ACC112 (cell line): ENCODE data around the gene DYDC1.

ENCODE experiments used
- H2AFZ ChIP-seq: fragments of 200-600 bp; sonication (generic); one replicate; pipeline ENCODE4 v1.6.0; 2017; ENCODE audit warnings: antibody characterized with exemption, low read length; ENCODE audit not compliant: unreplicated experiment
- H3K27ac ChIP-seq: fragments of 200-600 bp; sonication (generic); 2 replicates; pipeline ENCODE4 v1.5.1; 2014; ENCODE audit warnings: low read depth, mild to moderate bottlenecking, antibody characterized with exemption, low read length, moderate library complexity
- H3K27me3 ChIP-seq: fragments of 200-600 bp; sonication (generic); 2 replicates; pipeline ENCODE4 v1.6.1; 2014; ENCODE audit warnings: mild to moderate bottlenecking, antibody characterized with exemption, low read length, moderate library complexity, mixed read lengths; ENCODE audit not compliant: insufficient read depth
- H3K36me3 ChIP-seq: fragments of 200-600 bp; sonication (generic); 2 replicates; pipeline ENCODE4 v1.6.1; 2016; ENCODE audit warnings: mild to moderate bottlenecking, antibody characterized with exemption, low read length, moderate library complexity, mixed read lengths; ENCODE audit not compliant: insufficient read depth
- H3K4me1 ChIP-seq: fragments of 200-600 bp; sonication (generic); one replicate; pipeline ENCODE4 v1.6.1; 2016; ENCODE audit warnings: low read length, mixed read lengths; ENCODE audit not compliant: insufficient read depth, unreplicated experiment, control insufficient read depth
- H3K4me3 ChIP-seq: fragments of 200-600 bp; sonication (generic); 2 replicates; pipeline ENCODE4 v1.5.1; 2014; ENCODE audit warnings: mild to moderate bottlenecking, low read depth, low read length
- H3K79me2 ChIP-seq: fragments of 200-600 bp; sonication (generic); one replicate; pipeline ENCODE4 v1.6.0; 2016; ENCODE audit warnings: low read length; ENCODE audit not compliant: control insufficient read depth, unreplicated experiment, insufficient read depth

Gene DYDC1

DNA sequence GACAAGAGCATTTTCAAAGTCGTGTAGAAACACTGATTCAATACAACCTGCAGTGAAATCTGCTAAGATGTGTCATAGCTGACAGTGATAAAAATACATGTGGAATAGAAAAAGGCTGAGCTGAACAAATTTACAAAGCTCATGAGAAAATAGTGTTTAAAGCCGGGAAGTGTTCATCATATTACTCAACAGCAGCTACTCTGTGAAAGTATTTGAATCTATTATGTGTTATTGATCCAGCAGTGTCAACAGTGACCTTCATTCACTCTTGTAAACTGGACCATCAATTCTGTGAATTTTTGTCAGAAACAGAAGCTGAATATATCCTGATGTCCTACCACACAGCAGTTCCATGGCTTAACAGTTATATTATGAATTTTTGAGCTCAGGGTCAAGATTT, 11.6 kb downstream of the DYDC1 start:
- H3K36me3 ChIP-seq = no peaks in the 10 kb centered on the region
- peaks cover 27% of the 10 kb centered on the region for H3K27me3 ChIP-seq
- no peak overlapping the region for H3K4me3 ChIP-seq
- no peak overlapping the region for H2AFZ ChIP-seq
- H3K27ac ChIP-seq = no peak overlapping the region
- no peaks in the 10 kb centered on the region for H3K4me1 ChIP-seq
- H3K79me2 ChIP-seq = no peaks in the 10 kb centered on the region

GRCh38 chr10:80344276-80344675, 12.3 kb downstream of the DYDC1 start:
- Histone ChIP-seq H3K36me3 (no peaks in the 10 kb centered on the region), H3K27ac (no peak overlapping the region), H3K4me3 (no peak overlapping the region), H3K79me2 (no peaks in the 10 kb centered on the region), H3K4me1 (no peaks in the 10 kb centered on the region), H3K27me3 (peaks cover 27% of the 10 kb centered on the region), H2AFZ (no peak overlapping the region)

- Histone ChIP-seq H3K27ac (no peak overlapping the region), H3K79me2 (no peaks in the 10 kb centered on the region), H3K36me3 (no peaks in the 10 kb centered on the region), H3K27me3 (peaks cover 70% of the 10 kb centered on the region), H3K4me1 (no peaks in the 10 kb centered on the region), H3K4me3 (no peak overlapping the region), H2AFZ (no peak overlapping the region)
Observed at GRCh38 chr10:80333983-80334382, 22.6 kb downstream of the DYDC1 start.

- Histone ChIP-seq H3K79me2 (no peaks in the 10 kb centered on the region), H3K27me3 (peaks cover 55% of the 10 kb centered on the region), H2AFZ (no peak overlapping the region), H3K4me3 (no peak overlapping the region), H3K4me1 (peaks cover 8% of the 10 kb centered on the region), H3K36me3 (no peaks in the 10 kb centered on the region), H3K27ac (no peak overlapping the region)
Observed at GRCh38 chr10:80324891-80325364, 31.6 kb downstream of the DYDC1 start.

GRCh38 chr10:80324086-80324485, 32.5 kb downstream of the DYDC1 start:
- no peak overlapping the region for H3K4me3 ChIP-seq
- no peak overlapping the region for H2AFZ ChIP-seq
- no peaks in the 10 kb centered on the region for H3K79me2 ChIP-seq
- no peak overlapping the region for H3K27ac ChIP-seq
- H3K4me1 ChIP-seq = peaks cover 8% of the 10 kb centered on the region
- H3K36me3 ChIP-seq = no peaks in the 10 kb centered on the region
- peaks cover 50% of the 10 kb centered on the region for H3K27me3 ChIP-seq

DNA sequence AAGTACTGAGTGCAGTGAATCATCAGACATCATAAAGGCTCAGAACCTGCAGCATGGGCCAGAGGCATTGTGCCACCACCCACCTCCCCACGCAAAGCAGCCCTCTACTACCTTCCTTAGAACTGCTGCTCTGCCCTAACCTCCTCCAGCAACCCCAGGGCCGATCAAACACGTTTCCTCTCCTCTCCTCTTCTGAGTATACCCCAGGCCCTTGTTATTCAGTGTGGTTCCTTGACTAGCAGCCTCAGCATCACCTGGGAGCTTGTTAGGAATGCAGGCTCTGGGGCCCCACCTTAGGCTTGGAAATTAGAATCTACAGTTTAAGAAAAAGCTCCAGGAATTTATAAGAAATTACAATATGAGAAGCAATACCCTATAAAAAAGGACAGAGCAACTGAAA, 33.2 kb downstream of the DYDC1 start:
- peaks cover 8% of the 10 kb centered on the region for H3K4me1 ChIP-seq
- peaks cover 45% of the 10 kb centered on the region for H3K27me3 ChIP-seq
- H3K79me2 ChIP-seq = no peaks in the 10 kb centered on the region
- H2AFZ ChIP-seq = no peak overlapping the region
- no peak overlapping the region for H3K27ac ChIP-seq
- H3K4me3 ChIP-seq = no peak overlapping the region
- no peaks in the 10 kb centered on the region for H3K36me3 ChIP-seq

DNA sequence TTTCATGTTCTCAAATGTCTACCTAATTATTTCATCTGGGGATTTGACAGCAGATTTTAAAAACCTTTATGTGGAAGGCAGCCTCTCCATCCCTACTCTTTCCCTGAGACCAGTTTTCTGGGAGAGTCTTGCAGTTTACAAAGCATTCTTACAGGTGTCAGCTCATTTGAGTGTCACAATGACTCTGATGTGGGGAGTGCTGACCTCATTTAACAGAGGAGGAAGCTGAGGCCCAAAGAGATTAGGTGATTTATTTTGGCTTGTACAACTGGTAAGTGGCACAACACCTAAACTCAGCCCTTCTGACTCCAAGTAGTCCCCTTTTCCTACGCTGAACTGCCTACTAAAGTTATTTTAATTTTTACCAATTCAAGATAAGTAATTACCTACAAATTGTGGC, 33.8 kb downstream of the DYDC1 start:
- Histone ChIP-seq H3K4me1 (peaks cover 8% of the 10 kb centered on the region), H3K4me3 (no peak overlapping the region), H3K79me2 (no peaks in the 10 kb centered on the region), H3K27ac (no peak overlapping the region), H2AFZ (no peak overlapping the region), H3K36me3 (no peaks in the 10 kb centered on the region), H3K27me3 (peaks cover 39% of the 10 kb centered on the region)

GRCh38 chr10:80322158-80322557, 34.4 kb downstream of the DYDC1 start:
- Histone ChIP-seq H3K36me3 (no peaks in the 10 kb centered on the region), H3K79me2 (no peaks in the 10 kb centered on the region), H3K4me3 (no peak overlapping the region), H3K27me3 (peaks cover 34% of the 10 kb centered on the region), H2AFZ (no peak overlapping the region), H3K4me1 (peaks cover 8% of the 10 kb centered on the region), H3K27ac (no peak overlapping the region)

- Histone ChIP-seq H3K27ac (no peak overlapping the region), H2AFZ (no peak overlapping the region), H3K27me3 (peaks cover 33% of the 10 kb centered on the region), H3K4me3 (no peak overlapping the region), H3K79me2 (no peaks in the 10 kb centered on the region), H3K36me3 (no peaks in the 10 kb centered on the region), H3K4me1 (peaks cover 8% of the 10 kb centered on the region)
Observed at GRCh38 chr10:80321183-80321582, 35.4 kb downstream of the DYDC1 start.

- Histone ChIP-seq H3K4me3 (no peak overlapping the region), H3K36me3 (no peaks in the 10 kb centered on the region), H2AFZ (no peak overlapping the region), H3K27me3 (peaks cover 28% of the 10 kb centered on the region), H3K27ac (no peak overlapping the region), H3K4me1 (peaks cover 8% of the 10 kb centered on the region), H3K79me2 (no peaks in the 10 kb centered on the region)
Observed at GRCh38 chr10:80320377-80320776, 36.2 kb downstream of the DYDC1 start.

DNA sequence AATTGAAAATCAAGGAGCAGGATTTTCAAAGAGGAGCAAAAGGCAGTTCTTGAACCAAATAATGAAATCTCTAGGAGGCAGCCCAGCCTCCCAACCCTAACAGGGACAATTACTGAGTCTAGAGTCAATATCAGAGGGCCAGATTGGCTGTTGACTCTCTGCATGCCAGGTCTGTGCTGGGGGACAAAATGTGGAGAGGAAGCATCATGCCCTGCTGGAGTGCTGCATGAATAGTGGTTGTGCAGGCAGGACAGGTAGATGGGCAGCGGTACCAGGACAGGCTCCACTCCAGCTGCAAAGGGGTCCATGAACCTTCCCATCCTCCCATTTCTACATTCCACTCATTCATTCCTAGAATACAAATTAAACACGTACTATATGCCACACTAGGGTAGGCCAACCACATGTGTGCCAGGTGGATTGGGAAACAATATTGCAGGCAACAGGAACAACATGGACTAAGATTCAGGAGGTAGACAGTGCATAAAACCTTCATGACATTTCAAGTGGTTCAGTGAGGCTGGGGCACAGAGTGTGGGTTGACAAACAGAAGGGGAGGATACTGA, 36.7 kb downstream of the DYDC1 start:
- no peaks in the 10 kb centered on the region for H3K79me2 ChIP-seq
- no peak overlapping the region for H3K4me3 ChIP-seq
- H3K36me3 ChIP-seq = no peaks in the 10 kb centered on the region
- no peak overlapping the region for H2AFZ ChIP-seq
- no peak overlapping the region for H3K27ac ChIP-seq
- H3K27me3 ChIP-seq = peaks cover 23% of the 10 kb centered on the region; the same call in 1 of the 2 replicates
- peaks cover 8% of the 10 kb centered on the region for H3K4me1 ChIP-seq
